ENCODE results near the gene MCM10.

Gene MCM10

GRCh38 chr10:13213163-13213562, 51.8 kb downstream of the MCM10 start:
- Histone ChIP-seq H3K4me1 (no peaks in the 10 kb centered on the region), H3K4me2 (no peak overlapping the region), H3K9ac (no peak overlapping the region), H3K9me3 (no peaks in the 10 kb centered on the region), H3K27me3 (no peaks in the 10 kb centered on the region), H3K4me3 (no peak overlapping the region), H3K27ac (no peak overlapping the region), H3K36me3 (peaks cover 64% of the 10 kb centered on the region), H4K20me1 (no peaks in the 10 kb centered on the region)
- no peak for TF ChIP-seq Cebpa-rat (IDR thresholded peaks at IDR 0.05)

- Histone ChIP-seq H3K9me3 (no peaks in the 10 kb centered on the region), H3K4me2 (no peak overlapping the region)
- TF ChIP-seq Cebpa-rat (IDR thresholded peaks at IDR 0.05), result no peak
These were observed 57.5 kb downstream of the MCM10 start for GRCh38 chr10:13218878-13219277.

GRCh38 chr10:13219685-13220670, 58.6 kb downstream of the MCM10 start:
- Histone ChIP-seq H3K27ac (no peak overlapping the region), H3K4me3 (no peak overlapping the region), H3K9me3 (no peaks in the 10 kb centered on the region), H3K4me1 (0 out of 2 replicates have a peak, but pooled peaks cover 7% of the 10 kb centered on the region), H3K27me3 (no peaks in the 10 kb centered on the region), H3K36me3 (0 out of 2 replicates have a peak, but pooled peaks cover 3% of the 10 kb centered on the region), H4K20me1 (no peaks in the 10 kb centered on the region), H3K4me2 (no peak overlapping the region), H3K9ac (no peak overlapping the region)
- TF ChIP-seq Cebpa-rat (IDR thresholded peaks at IDR 0.05), result no peak

More at GRCh38 chr10:13218878-13219277, 57.5 kb downstream of the MCM10 start:
- H3K4me1 ChIP-seq, result 0 out of 2 replicates have a peak, but pooled peaks cover 7% of the 10 kb centered on the region
- no peak overlapping the region for H3K27ac ChIP-seq
- H3K27me3 ChIP-seq, result no peaks in the 10 kb centered on the region
- no peaks in the 10 kb centered on the region for H4K20me1 ChIP-seq
- peaks cover 14% of the 10 kb centered on the region; the same call in 1 of the 2 replicates for H3K36me3 ChIP-seq
- no peak overlapping the region for H3K4me3 ChIP-seq
- H3K9ac ChIP-seq, result no peak overlapping the region

GRCh38 chr10:13221572-13221971, 60.2 kb downstream of the MCM10 start:
- Histone ChIP-seq H3K4me1 (0 out of 2 replicates have a peak, but pooled peaks cover 7% of the 10 kb centered on the region), H3K4me3 (no peak overlapping the region), H3K36me3 (no peaks in the 10 kb centered on the region), H3K9me3 (no peaks in the 10 kb centered on the region), H3K9ac (no peak overlapping the region), H4K20me1 (no peaks in the 10 kb centered on the region), H3K27ac (no peak overlapping the region), H3K4me2 (no peak overlapping the region), H3K27me3 (no peaks in the 10 kb centered on the region)
- TF ChIP-seq Cebpa-rat (IDR thresholded peaks at IDR 0.05), result no peak

- no peaks in the 10 kb centered on the region for H3K36me3 ChIP-seq
- H3K4me1 ChIP-seq, result 0 out of 2 replicates have a peak, but pooled peaks cover 7% of the 10 kb centered on the region
- no peak overlapping the region for H3K4me2 ChIP-seq
- no peak overlapping the region for H3K9ac ChIP-seq
- no peaks in the 10 kb centered on the region for H4K20me1 ChIP-seq
- H3K9me3 ChIP-seq, result no peaks in the 10 kb centered on the region
- no peak for TF ChIP-seq Cebpa-rat (IDR thresholded peaks at IDR 0.05)
- H3K27ac ChIP-seq, result no peak overlapping the region
- H3K27me3 ChIP-seq, result no peaks in the 10 kb centered on the region
- H3K4me3 ChIP-seq, result no peak overlapping the region
These were observed 60.8 kb downstream of the MCM10 start for GRCh38 chr10:13222151-13222550.

GRCh38 chr10:13222566-13222965, 61.2 kb downstream of the MCM10 start:
- Histone ChIP-seq H3K27ac (no peak overlapping the region), H3K4me1 (0 out of 2 replicates have a peak, but pooled peaks cover 7% of the 10 kb centered on the region), H3K9me3 (no peaks in the 10 kb centered on the region), H3K27me3 (no peaks in the 10 kb centered on the region), H3K9ac (no peak overlapping the region), H3K4me2 (no peak overlapping the region), H3K4me3 (no peak overlapping the region), H4K20me1 (no peaks in the 10 kb centered on the region), H3K36me3 (no peaks in the 10 kb centered on the region)
- no peak for TF ChIP-seq Cebpa-rat (IDR thresholded peaks at IDR 0.05)

GRCh38 chr10:13223241-13223640, 61.9 kb downstream of the MCM10 start:
- H4K20me1 ChIP-seq, result no peaks in the 10 kb centered on the region
- no peak overlapping the region for H3K27ac ChIP-seq
- H3K27me3 ChIP-seq, result no peaks in the 10 kb centered on the region
- H3K4me1 ChIP-seq, result 0 out of 2 replicates have a peak, but pooled peaks cover 7% of the 10 kb centered on the region
- no peak overlapping the region for H3K9ac ChIP-seq
- H3K4me3 ChIP-seq, result no peak overlapping the region
- no peak for TF ChIP-seq Cebpa-rat (IDR thresholded peaks at IDR 0.05)
- H3K36me3 ChIP-seq, result no peaks in the 10 kb centered on the region
- no peak overlapping the region for H3K4me2 ChIP-seq
- H3K9me3 ChIP-seq, result no peaks in the 10 kb centered on the region

- no peak overlapping the region for H3K9ac ChIP-seq
- no peaks in the 10 kb centered on the region for H3K27me3 ChIP-seq
- 0 out of 2 replicates have a peak, but pooled peaks cover 7% of the 10 kb centered on the region for H3K4me1 ChIP-seq
- no peak overlapping the region for H3K4me3 ChIP-seq
- no peak for TF ChIP-seq Cebpa-rat (IDR thresholded peaks at IDR 0.05)
- no peaks in the 10 kb centered on the region for H4K20me1 ChIP-seq
- H3K9me3 ChIP-seq, result no peaks in the 10 kb centered on the region
- H3K4me2 ChIP-seq, result no peak overlapping the region
- H3K36me3 ChIP-seq, result no peaks in the 10 kb centered on the region
- H3K27ac ChIP-seq, result no peak overlapping the region
These were observed 63.0 kb downstream of the MCM10 start for GRCh38 chr10:13224210-13224995.

- TF ChIP-seq Cebpa-rat (IDR thresholded peaks at IDR 0.05), result no peak
- no peaks in the 10 kb centered on the region for H3K9me3 ChIP-seq
- no peaks in the 10 kb centered on the region for H4K20me1 ChIP-seq
- H3K4me2 ChIP-seq, result no peak overlapping the region
- no peaks in the 10 kb centered on the region for H3K36me3 ChIP-seq
- no peaks in the 10 kb centered on the region for H3K27me3 ChIP-seq
- no peak overlapping the region for H3K4me3 ChIP-seq
- H3K4me1 ChIP-seq, result no peaks in the 10 kb centered on the region
- H3K27ac ChIP-seq, result no peak overlapping the region
- H3K9ac ChIP-seq, result no peak overlapping the region
These were observed 64.2 kb downstream of the MCM10 start for GRCh38 chr10:13225601-13226000.
